GM12892 (cell line): Measurements from ENCODE around the gene SLMAP.

Source experiments
- DNase-seq: peaks from one replicate; pipeline ENCODE4 v3.0.0; 2011; ENCODE audit not compliant: insufficient read length
- FAIRE-seq: peaks from 2 replicates; lab custom pipeline; 2011; peaks lifted over from hg19 to GRCh38; lab: Jason Lieb, UNC
- POLR2A ChIP-seq: IDR thresholded peaks from 2 replicates; pipeline ENCODE4 v1.6.1; 2011; ENCODE audit warnings: low read depth, low read length, control low read depth
- POLR2AphosphoS5 ChIP-seq: IDR thresholded peaks from 2 replicates; pipeline ENCODE4 v1.6.1; 2011; ENCODE audit warnings: low read depth, low read length, control low read depth
- TAF1 ChIP-seq: IDR thresholded peaks from 2 replicates; pipeline ENCODE4 v1.6.1; 2011; ENCODE audit warnings: low read depth, mild to moderate bottlenecking, control low read depth, low read length, borderline replicate concordance

The SLMAP gene

DNA sequence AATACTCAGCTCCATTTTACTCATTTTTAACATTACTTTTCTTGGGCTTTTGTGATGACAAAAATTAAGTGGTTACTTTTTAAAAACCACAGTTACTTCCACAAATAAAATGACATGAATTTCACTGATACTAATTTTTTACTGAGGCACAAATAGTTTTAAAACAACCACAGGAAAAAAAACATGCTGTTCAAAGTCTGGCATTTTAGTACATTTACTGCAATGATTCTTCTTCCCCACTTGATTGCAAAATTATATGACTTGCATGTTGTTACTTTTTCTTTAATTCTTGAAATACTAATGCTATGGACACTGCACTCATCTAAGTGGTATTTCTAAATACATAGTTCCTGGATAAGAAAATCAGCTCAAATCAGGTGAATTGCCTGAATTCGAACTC, 24.8 kb upstream of the SLMAP start:
- no peak for DNase-seq
- TF ChIP-seq POLR2A: no peak
- no peak for TF ChIP-seq POLR2AphosphoS5
- no peak for TF ChIP-seq TAF1
- FAIRE-seq: no peak

DNA sequence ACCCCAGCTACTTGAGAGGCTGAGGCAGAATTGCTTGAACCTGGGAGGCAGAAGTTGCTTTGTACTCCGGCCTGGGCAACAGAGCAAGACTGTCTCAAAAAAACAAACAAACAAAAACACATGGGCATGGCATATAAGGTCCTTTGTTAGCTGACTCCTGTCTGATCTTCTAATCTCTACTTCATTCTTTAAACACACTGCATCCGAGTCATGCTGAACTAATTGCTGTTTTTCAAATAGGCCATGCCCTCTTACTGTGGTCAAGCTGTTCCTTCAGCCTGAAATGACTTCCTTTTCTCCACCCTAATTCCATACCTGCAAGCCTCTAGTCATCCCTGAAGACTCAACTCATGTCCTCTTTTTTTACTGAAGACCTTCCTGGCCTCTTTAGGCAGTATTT, 22.3 kb upstream of the SLMAP start:
- FAIRE-seq (no peak), DNase-seq (no peak)
- TF ChIP-seq POLR2AphosphoS5 (no peak), TAF1 (no peak), POLR2A (no peak)

DNA sequence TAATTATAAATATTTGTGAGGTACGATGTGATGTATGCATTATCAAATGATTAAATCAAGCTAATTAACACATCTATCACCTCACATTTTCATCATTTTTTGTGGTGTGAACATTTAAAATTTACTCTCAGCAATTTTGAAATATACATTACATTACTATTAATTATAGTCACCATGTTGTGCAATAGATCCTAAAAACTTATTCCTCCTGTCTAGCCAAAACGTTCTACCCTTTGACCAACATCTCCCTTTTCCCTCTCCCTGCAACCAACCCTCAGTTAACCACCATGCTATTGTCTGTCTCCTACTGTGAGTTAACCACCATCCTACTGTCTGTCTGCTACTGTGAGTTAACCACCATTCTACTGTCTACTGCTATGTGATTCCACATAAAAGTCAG, 20.7 kb upstream of the SLMAP start:
- TF ChIP-seq POLR2A: no peak
- no peak for TF ChIP-seq TAF1
- TF ChIP-seq POLR2AphosphoS5: no peak
- no peak for DNase-seq
- no peak for FAIRE-seq

DNA sequence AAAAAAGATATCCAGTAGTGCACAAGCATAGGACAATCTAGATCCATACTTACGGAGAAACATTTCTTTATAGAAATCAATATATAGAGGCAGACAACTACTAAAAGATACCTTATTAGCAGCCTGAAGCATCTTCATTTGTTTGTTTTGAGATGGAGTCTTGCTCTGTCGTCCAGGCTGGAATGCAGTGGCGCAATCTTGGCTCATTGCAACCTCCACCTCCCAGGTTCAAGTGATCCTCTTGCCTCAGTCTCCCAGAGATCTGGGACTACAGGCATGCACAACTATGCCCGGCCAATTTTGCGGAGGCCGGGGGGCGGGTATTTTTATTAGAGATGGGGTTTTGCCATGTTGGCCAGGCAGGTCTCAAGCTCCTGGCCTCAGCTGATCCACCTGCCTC, 18.3 kb upstream of the SLMAP start:
- FAIRE-seq (no peak), DNase-seq (no peak)
- TF ChIP-seq TAF1 (no peak), POLR2A (no peak), POLR2AphosphoS5 (no peak)

DNA sequence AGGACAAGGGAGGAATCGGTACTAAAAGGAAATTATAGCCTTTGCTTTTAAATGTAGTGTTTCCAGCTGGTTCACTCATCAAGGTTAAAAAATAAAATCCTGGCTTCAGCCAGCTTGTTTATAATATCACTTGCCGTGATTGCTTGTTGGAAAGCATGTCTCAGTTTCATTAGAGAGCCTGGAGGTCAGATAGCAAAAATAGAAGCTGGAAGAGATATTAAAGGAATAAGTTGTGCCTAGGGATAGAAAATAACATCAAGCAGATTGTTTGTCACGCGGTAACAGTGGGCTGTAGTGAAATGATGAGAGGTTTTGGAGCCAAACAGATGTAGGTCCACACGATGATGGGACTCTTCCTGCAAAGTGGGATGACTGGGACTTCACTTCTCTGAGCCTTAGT, 17.7 kb upstream of the SLMAP start:
- DNase-seq: no peak
- no peak for TF ChIP-seq POLR2A
- no peak for TF ChIP-seq TAF1
- FAIRE-seq: no peak

DNA sequence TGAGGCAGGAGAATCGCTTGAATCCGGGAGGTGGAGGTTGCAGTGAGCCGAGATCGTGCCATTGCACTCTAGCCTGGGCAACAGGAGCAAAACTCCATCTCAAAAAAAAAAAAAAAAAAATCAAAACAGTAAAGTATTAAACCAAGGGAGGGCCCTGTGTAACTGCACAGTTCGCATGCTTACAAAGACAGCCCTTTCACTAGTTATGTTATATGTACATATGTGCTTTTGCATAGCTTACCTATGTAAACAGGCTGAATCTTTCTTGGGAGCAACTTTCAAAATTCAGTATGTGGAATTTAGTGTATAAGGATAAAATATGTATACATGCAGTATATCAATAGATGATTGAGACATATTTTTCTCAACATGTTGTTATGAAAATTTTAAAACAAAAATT, 16.1 kb upstream of the SLMAP start:
- TF ChIP-seq TAF1 (no peak), POLR2AphosphoS5 (no peak), POLR2A (no peak)
- DNase-seq: no peak
- no peak for FAIRE-seq

DNA sequence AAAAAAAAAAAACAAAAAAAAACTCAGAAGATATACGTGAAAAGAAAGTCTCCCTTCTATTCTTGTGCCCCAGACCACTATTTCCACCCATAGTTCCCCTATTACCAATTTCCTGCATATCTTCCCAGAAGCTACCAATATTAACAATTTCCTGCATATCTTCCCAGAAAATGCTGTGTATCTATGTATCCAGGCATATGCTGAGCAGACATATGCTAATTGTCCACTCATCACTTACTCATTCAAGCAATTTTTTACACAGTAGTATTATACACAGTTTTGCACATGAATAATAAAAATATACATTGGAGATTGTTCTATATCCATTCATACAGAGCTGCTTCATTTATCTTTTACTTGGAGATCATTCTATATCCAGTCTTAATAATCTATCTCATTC, 12.6 kb upstream of the SLMAP start:
- TF ChIP-seq POLR2AphosphoS5 (no peak), POLR2A (no peak), TAF1 (no peak)
- DNase-seq: no peak
- no peak for FAIRE-seq

DNA sequence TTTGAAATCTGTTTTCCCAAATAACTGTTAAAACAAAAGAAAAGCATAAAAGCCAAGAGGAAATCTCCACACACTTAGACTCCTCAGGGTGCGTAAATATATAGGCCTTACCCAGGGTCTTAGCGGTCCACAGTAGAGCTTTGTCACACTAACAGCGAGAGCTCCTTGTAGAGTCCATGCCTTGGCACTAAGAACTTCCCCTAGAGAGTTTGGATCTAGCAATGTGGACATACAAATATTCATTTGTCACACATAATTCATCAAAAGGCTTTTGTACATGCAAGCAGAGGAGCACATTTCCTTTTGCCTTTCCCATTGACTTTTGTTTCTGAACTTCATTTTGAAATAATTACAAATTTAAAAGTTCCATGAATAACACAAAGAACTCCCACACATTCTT, 11.0 kb upstream of the SLMAP start:
- no peak for FAIRE-seq
- no peak for DNase-seq
- TF ChIP-seq POLR2A: no peak
- TF ChIP-seq TAF1: no peak
- no peak for TF ChIP-seq POLR2AphosphoS5

DNA sequence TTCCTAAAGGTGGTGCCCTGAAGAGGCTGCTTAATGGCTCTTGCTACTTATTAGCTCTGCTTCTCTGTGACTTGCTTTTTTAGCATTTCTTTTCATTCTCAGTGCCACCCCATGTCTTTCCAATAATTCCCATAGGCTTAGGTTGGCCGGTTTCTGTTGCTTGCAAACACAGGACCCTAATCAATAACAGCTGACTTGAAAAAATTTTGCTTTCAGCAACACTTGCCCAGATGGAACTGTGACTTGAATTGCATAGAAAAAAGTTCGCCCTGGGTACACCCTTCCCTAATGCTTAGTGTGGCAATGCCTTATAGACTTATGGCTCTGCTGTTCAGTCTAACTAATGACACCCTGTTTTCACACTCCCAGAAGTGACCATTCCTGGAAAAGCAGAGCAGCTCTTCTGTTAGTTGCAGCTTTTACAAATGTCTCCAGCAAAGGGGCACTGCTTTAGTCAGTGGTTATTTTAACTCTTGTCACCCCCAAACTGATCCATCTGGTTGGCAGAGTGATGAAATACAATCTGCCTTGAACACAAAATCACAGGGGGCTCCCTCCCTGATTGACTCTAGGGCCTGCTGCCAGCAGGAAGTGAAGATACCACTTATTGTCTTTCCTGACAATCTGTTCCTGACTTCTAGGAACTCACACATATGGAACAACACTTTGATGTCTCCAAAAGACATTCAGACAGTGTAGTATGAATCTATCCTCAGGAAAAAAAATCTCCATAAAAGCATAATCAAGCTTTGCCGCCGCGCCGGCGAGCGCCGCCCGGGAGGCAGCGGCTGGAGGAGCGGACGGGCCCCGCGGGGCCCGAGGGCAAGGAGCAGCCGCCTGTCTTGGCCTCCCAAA, 9.7 kb upstream of the SLMAP start:
- FAIRE-seq (no peak), DNase-seq (no peak)
- no peak for TF ChIP-seq POLR2AphosphoS5
- TF ChIP-seq TAF1: no peak
- TF ChIP-seq POLR2A: no peak

DNA sequence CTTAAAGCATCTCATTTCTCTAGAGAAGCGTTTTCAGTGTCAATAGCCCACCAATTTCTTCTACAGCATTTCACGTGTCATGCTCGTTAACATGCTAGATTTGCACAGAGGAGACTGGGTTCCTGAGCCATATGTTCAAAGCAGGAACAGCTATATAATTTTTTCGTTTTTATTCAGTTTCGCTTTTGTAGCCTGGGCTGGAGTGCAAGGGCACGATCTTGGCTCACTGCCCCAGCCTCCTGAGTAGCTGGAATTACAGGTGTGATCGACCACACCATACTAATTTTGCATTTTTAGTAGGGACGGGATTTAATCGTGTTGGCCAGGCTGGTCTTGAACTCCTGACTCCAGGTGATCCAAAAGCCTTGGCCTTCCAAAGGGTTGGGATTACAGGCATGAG, 6.6 kb upstream of the SLMAP start:
- no peak for TF ChIP-seq POLR2AphosphoS5
- TF ChIP-seq POLR2A: no peak
- no peak for TF ChIP-seq TAF1
- no peak for FAIRE-seq
- DNase-seq: no peak

DNA sequence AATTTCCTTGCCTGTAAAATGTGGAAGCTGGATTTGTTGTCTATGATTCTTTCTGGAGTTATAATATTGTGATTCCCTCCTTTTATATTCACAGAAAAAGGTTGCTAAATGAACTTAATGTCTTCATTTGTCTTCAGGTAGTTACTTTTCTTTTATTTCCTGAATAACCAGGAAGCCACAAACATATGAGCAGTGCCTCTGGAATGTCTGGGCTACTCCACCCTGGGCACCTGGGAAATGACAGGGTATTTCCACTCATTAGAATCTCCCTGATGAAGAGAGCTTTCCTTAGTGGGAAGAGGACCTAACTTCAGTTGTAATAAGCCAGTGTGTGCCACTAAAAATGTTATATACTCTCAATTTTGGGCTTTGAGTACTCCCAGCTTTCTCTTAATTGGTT, 3.8 kb upstream of the SLMAP start:
- no peak for FAIRE-seq
- TF ChIP-seq POLR2AphosphoS5 (no peak), POLR2A (no peak), TAF1 (no peak)

DNA sequence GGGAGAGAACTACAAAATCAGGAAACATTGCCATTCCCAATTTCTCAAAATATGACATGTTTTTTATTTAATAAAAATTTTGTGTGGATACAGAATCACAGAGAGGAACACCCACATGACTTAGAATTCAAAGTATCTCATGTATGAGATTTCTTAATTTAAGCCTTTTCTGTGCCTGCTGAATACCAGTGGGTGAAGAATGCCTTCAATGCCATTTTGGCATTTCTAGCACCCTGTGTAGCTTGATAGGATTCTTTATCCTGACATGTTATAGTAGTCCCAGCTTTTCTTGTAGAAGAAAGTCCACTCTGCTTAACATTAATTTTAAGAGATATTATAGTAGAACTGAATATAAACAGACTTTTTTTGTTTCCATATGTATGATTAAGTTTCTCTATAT, 3.1 kb upstream of the SLMAP start:
- FAIRE-seq: no peak
- TF ChIP-seq POLR2A (no peak), TAF1 (no peak), POLR2AphosphoS5 (no peak)
- DNase-seq: no peak

More for the DNA sequence above, 3.8 kb upstream of the SLMAP start:
- no peak for DNase-seq

DNA sequence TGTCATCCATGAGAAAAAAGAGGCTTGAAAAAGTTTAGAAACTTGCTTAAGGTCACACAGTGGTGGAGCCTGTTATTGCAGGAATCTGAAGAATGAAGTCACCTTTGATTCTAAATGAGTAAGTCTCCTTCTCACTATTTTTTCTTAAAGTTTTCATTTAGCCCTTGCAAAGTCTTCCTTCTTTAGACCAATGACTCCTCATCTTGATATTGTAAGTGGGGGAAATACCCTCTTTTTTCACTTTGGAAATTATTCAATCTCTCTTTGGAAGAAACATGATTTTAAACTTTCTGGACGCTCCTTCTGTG, 787 bp upstream of the SLMAP start:
- no peak for TF ChIP-seq TAF1
- TF ChIP-seq POLR2A: no peak
- TF ChIP-seq POLR2AphosphoS5: no peak
- DNase-seq (no peak), FAIRE-seq (no peak)
